Osteocyte (in vitro differentiated cells): ENCODE data around the gene CLRN1. TPM values are rescaled to one million over a fixed set of nuclear protein-coding genes. Genes with fewer than 3 reads are reported as not detected.
"Not testable (repeated sequence)": the region's sequence is repeated elsewhere in the genome, so short reads cannot be mapped to it uniquely, and the experiment has no call there.

Experiments used
- DNase-seq: peaks from one replicate; pipeline ENCODE4 v3.0.0; 2021; ENCODE audit warnings: mixed read lengths; ENCODE audit not compliant: unreplicated experiment; ENCODE audit errors: extremely low spot score
- H3K27ac Mint-ChIP-seq: one replicate; pipeline ENCODE4 v1.8.0; 2021; ENCODE audit warnings: mild to moderate bottlenecking, mixed read lengths; ENCODE audit not compliant: unreplicated experiment
- H3K27me3 Mint-ChIP-seq: one replicate; pipeline ENCODE4 v1.8.0; 2021; ENCODE audit warnings: mixed read lengths; ENCODE audit not compliant: unreplicated experiment
- H3K36me3 Mint-ChIP-seq: one replicate; pipeline ENCODE4 v1.8.0; 2021; ENCODE audit warnings: mixed read lengths; ENCODE audit not compliant: unreplicated experiment
- H3K4me1 Mint-ChIP-seq: one replicate; pipeline ENCODE4 v1.8.0; 2021; ENCODE audit warnings: mixed read lengths; ENCODE audit not compliant: unreplicated experiment
- H3K4me3 Mint-ChIP-seq: one replicate; pipeline ENCODE4 v1.8.0; 2021; ENCODE audit warnings: mild to moderate bottlenecking, moderate library complexity, mixed read lengths; ENCODE audit not compliant: unreplicated experiment
- H3K9me3 Mint-ChIP-seq: one replicate; pipeline ENCODE4 v1.8.0; 2021; ENCODE audit warnings: mixed read lengths; ENCODE audit not compliant: unreplicated experiment
- CTCF ChIP-seq: fragments of 200-600 bp; sonication (generic); IDR thresholded peaks from 2 replicates; pipeline ENCODE4 v1.5.0; 2021; ENCODE audit warnings: antibody characterized with exemption, mild to moderate bottlenecking, moderate library complexity
- total RNA-seq: library from RNA; stranded (reverse); gene quantifications from 2 replicates; pipeline ENCODE4 v1.2.1, GENCODE V29; 2021

CLRN1 gene
- total RNA-seq, 1 donor from 2014 or later = not detected

- no peaks in the 10 kb centered on the region for H3K36me3 Mint-ChIP-seq
- no peak overlapping the region for H3K4me3 Mint-ChIP-seq
- TF ChIP-seq CTCF = no peak
- H3K9me3 Mint-ChIP-seq = peaks cover 12% of the 10 kb centered on the region
- DNase-seq = no peak
- H3K27ac Mint-ChIP-seq = no peak overlapping the region
- no peaks in the 10 kb centered on the region for H3K4me1 Mint-ChIP-seq
- peaks cover 45% of the 10 kb centered on the region for H3K27me3 Mint-ChIP-seq
Observed at GRCh38 chr3:150995510-150995909, 23.0 kb upstream of the CLRN1 start.

DNA sequence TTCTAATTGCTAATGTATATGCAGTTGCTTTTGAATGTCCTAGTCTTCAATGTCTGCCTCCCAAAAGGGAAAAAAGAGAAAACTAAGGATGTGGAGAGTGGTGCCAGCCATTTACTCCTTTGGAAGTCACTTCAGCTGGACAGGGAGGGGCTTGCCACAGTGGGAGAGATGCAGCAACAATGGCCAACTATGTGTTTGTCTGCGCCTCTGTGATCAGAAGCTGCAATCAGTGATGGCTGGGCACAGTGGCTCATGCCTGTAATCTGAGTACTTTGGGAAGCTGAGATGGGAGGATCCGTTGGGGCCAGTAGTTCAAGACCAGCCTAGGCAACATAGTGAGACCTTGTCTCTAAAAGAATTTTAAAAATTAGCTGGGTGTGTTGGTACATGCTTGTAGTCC, 16.7 kb upstream of the CLRN1 start:
- Mint-ChIP-seq H3K36me3 (no peaks in the 10 kb centered on the region), H3K4me3 (no peak overlapping the region), H3K27me3 (peaks cover 68% of the 10 kb centered on the region), H3K4me1 (no peaks in the 10 kb centered on the region), H3K27ac (no peak overlapping the region), H3K9me3 (peaks cover 11% of the 10 kb centered on the region)
- DNase-seq = no peak
- no peak for TF ChIP-seq CTCF

DNA sequence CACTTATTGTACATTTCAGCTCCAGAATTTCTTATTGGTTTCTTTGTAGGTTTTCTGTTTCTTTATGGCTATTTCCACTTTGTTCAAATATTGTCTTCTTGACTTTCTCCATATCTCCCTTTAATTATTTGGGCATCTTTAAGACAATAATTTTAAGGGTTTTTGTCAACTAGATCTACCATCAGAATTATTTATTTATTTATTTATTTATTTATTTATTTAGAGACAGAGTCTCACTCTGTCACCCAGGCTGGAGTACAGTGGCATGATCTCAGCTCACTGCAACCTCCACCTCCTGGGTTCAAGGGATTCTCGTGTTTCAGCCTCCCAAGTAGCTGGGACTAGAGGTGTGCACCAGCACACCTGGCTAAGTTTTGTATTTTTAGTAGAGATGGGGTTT, 15.9 kb upstream of the CLRN1 start:
- not testable (repeated sequence) for H3K4me1 Mint-ChIP-seq, DNase-seq, H3K27ac Mint-ChIP-seq, H3K36me3 Mint-ChIP-seq, H3K4me3 Mint-ChIP-seq
- Mint-ChIP-seq H3K9me3 (peaks cover 14% of the 10 kb centered on the region), H3K27me3 (peaks cover 75% of the 10 kb centered on the region)

- Mint-ChIP-seq H3K4me3 (no peak overlapping the region), H3K36me3 (no peaks in the 10 kb centered on the region), H3K4me1 (no peaks in the 10 kb centered on the region), H3K27me3 (peaks cover 71% of the 10 kb centered on the region), H3K27ac (no peak overlapping the region), H3K9me3 (peaks cover 9% of the 10 kb centered on the region)
- no peak for DNase-seq
- no peak for TF ChIP-seq CTCF
Observed at GRCh38 chr3:150985711-150986110, 13.2 kb upstream of the CLRN1 start.

DNA sequence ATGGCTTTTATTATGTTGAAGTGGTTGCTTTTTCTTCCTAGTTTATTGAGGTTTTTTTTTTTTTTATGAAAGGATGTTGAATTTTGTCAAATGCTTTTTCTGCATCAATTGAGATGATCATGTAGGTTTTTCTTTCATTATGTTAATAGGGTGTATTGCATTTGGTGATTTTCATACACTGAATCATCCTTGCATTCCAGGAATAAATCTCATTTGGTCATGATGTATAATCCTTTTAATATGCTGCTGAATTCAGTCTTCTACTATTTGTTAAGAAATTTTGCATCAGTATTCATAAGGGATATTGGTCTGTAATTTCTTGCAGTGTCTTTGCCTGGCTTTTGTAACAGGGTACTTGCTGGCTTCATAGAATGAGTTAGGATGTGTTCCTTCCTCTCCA, 11.5 kb upstream of the CLRN1 start:
- no peak for DNase-seq
- peaks cover 9% of the 10 kb centered on the region for H3K9me3 Mint-ChIP-seq
- H3K4me1 Mint-ChIP-seq = no peaks in the 10 kb centered on the region
- H3K27ac Mint-ChIP-seq = no peak overlapping the region
- peaks cover 67% of the 10 kb centered on the region for H3K27me3 Mint-ChIP-seq
- TF ChIP-seq CTCF = no peak
- H3K4me3 Mint-ChIP-seq = no peak overlapping the region
- no peaks in the 10 kb centered on the region for H3K36me3 Mint-ChIP-seq

DNA sequence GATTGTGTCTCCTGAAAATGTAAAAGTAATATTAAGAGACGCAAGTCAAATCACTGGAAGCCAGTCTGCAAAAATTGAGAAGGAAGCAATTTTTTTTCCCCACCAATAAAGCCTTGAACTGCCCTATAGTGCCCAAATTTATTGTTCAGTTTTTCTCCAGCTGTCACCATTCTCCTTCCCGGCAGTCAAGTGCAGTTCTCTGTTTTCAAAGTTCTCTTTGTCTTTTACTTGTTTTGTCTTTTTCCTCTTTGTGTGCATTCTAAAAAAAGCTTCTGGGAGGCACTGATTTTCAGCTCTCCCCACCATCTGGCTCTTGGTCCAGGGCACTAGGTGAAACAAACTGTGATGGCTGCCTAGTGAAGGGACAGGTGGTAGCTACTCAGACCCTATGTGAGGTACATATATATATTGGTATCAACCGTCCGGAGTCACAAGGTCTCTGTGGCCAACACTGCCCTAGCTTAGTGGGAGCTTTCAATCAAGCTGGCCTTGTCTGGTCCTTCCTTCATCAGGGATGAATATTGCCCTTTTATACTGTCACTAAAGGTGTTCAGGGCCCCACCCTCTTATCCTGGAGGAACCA, 6.1 kb upstream of the CLRN1 start:
- Mint-ChIP-seq H3K9me3 (no peaks in the 10 kb centered on the region), H3K27ac (no peak overlapping the region), H3K27me3 (peaks cover 51% of the 10 kb centered on the region), H3K4me3 (no peak overlapping the region), H3K36me3 (no peaks in the 10 kb centered on the region), H3K4me1 (no peaks in the 10 kb centered on the region)
- DNase-seq = no peak
- no peak for TF ChIP-seq CTCF
